NCI-H446 treated with DMSO at 0.1 percent for 48 hours (cell line): Measurements from ENCODE around the gene IDH3A.
"Not testable (repeated sequence)": the region's sequence is repeated elsewhere in the genome, so short reads cannot be mapped to it uniquely, and the experiment has no call there.

Experiments used
- DNase-seq: peaks from one replicate; lab custom pipeline; 2025; lab: John Stamatoyannopoulos, UW

Gene IDH3A

GRCh38 chr15:78129751-78130287 is 19.3 kb upstream of the IDH3A start:
- no peak for DNase-seq

- DNase-seq: no peak
Observed at GRCh38 chr15:78130466-78131294, 18.5 kb upstream of the IDH3A start.

DNA sequence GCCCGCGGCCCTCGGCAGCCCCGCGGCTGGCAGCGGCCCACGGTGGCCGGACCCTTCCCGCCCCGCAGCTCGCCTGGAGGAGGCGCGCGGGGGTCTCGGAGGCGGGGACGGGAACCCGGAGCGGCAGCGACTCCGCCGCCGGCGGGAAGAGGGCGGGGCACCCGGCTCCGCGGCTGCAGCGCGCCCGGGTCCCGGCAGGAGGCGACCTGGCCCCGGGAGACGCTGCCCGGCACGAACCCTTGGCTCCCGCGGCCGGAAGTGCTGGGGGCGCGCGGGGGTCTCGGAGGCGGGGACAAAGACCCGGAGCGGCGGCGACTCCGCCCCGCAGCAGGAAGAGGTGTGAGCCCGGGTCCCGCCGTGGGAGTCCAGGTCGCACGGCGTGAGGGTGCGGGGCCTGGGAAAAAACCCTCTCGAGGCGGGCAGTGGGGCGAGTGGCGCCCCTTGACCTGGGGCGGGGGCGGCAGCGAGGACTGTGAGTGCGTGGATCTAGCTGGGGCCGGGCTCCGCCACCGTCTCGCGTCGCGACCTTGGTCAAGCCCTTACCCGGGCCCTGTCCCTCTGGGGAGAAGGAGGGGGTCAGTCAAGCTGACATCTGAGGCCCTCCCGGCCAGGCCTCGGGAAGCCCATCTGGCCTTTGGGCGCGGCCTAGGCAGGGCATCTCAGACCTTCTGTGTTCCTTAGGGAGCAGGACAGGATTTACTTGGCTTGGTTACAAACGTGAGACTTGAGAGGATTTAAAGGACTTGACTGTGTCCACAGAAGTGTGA is 17.7 kb upstream of the IDH3A start, which contains the start of gene CIB2:
CIB2 (minus strand) TSS at position 151 of the 767 bp plus-strand sequence. CDS start 230 bp downstream, outside the sequence.
- DNase-seq: peak; percentile 2

- no peak for DNase-seq
Observed at GRCh38 chr15:78133801-78134200, 15.4 kb upstream of the IDH3A start.

- DNase-seq: no peak
Observed at GRCh38 chr15:78139578-78139977, 9.6 kb upstream of the IDH3A start.

- DNase-seq: no peak
Observed at GRCh38 chr15:78140292-78140691, 8.9 kb upstream of the IDH3A start.

DNA sequence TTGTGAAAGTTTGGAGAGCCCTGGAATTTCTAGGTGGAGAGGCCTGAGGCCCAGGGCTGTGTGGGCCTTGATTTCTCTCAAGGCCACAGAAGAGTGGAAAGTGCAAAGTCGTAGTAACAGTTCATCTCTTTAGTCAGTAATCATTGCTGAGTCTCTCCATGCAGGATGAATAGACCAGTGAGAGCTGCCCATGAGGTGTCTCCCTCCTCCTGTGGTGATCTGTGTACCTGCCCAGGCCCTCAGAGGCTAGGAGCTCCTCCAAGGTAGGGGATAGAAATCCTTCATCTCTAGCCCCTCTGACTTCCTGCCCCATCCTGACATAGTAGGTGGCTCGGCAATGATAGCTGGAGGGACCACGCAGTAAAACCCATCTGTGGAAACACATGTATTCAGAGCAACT is 6.8 kb upstream of the IDH3A start:
- no peak for DNase-seq

GRCh38 chr15:78146425-78147154 is 2.6 kb upstream of the IDH3A start:
- no peak for DNase-seq

GRCh38 chr15:78147566-78147965 is 1.6 kb upstream of the IDH3A start:
- no peak for DNase-seq

DNA sequence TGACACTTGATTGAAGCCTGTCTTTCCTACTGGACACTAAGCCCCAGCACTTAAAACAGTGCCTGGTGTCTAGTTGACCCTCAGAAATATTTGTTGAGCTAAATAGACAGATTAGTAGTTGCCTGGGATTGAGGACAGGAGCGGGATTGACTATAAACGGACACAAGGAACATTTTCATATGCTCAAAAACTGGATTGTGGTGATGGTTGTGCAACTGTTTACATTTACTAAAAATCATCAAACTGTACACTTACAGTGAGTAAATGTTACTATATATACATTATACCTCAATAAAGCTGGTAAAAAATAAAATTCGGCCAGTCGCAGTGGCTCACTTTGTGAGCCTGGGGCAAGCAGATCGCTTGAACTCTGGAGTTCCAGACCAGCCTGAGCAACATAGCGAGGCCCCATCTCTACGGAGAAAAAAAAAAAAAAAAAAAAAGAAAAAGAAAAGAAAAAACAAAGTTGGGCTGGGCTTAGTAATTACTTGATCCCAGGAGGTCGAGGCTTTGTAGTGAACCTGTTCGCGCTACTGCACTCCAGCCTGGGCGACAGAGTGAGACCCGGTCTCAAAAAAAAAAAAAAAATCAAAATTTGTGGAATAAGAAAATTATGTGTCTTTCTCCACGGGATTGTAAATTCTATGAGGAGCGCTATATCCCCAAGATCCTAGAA is 632 bp upstream of the IDH3A start:
- no peak for DNase-seq

DNA sequence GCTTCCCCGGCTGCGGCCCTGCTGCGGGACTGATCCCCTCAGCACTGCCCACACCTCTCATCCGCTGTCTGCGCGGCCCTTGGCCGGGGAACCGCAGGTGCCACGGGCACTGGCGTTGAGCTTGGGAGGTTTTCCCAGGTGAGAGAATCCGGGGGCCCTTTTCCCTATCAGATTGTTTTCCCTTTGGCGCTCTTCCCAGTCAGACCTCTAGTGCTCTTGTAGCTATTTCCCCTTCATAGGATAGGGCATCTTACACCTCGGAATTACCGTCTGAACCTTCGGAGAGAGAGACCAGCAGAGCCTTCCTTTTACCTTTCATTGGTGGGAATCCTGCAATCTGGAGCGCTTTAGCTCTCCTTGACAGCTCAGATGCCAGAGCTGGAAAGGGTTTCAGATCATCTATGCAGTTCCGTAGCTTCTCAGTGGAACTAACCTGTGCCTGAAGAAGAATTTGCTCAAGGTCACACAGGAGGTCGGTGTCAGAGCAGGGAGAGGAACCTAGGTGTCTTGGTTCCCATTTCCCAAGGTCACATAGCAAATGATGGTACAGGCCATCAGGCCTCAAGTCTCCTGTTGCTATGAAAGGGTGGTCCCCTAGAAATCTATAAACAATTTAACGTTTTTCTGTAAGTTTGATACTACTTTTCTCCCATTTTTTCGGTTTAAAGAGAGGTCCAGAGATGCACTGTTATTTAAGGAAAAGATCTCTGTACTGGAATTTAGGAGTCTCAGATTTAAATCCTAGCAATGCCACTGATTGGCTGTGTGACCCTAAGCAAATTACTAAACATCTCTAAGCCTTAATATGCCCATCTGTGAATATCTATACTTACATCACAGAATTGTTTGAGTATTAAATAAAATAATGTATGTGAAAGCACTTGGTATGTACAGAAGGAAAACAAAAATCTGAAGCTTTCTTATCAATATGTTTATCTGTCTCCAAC is 916 bp downstream of the IDH3A start:
- no peak for DNase-seq

GRCh38 chr15:78151075-78151474 is 1.9 kb downstream of the IDH3A start:
- not testable (repeated sequence) for DNase-seq

GRCh38 chr15:78154955-78155354 is 5.8 kb downstream of the IDH3A start:
- no peak for DNase-seq

DNA sequence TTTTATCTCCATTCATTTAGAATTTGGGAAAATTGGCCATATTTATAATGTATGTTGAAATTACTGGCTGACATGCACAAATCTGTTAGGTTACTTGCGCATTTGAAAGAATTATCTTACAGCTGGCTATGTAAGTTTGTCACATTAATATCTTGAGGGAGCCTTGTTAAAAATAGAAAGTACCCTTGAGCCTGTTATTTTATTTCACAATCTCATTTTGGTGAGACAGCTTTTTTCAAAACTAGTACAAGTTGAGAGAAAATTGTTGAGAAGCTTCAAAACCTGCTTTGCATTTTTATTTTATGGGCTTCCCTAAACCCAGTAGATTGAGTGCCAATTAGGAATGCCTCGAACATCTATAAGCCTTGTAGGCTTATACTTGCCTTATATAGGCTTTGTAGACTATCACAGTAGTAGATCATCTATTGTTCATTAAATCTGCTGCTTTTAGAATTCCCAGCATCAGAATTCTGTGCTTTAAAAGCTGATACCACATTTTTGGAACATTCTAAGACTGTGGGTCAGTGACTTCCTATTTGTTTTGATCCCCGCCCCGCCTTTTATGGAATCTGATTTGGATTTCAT is 6.3 kb downstream of the IDH3A start:
- DNase-seq: no peak

GRCh38 chr15:78156653-78157052 is 7.5 kb downstream of the IDH3A start:
- no peak for DNase-seq

DNA sequence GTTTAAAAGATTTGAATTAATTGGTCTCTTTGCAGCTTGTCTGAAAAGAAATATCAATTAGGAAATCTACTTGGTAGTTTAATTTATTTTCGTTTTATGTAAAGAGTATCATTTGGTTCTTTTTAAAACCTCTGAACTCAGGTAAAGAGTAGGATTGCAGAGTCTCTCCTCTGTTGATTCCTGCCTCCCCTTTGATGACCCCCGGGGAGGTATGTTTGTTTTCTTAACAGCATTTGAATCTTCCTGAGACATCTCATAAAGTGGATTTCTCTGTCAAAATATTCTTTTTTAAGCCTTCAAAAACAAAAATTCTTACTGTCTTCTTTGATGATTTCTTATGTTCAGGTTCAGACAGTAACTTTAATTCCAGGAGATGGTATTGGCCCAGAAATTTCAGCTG is 8.0 kb downstream of the IDH3A start:
- no peak for DNase-seq

DNA sequence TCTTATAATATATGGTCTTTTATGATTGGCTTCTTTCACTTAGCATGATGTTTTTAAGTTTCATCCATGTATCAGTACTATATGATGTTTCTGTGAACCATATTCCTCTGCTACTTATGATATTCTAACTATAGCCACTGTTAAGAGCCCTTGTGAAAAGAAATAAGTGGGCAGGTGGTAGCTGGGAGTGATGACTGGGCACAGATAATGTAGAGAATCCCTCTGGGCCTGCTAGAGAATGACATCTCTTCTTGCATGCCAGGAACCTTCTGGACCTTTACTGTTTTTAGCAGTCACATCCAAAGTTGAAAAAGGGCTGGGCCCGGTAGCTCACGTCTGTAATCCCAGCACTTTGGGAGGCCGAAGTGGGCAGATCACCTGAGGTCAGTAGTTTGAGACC is 10.2 kb downstream of the IDH3A start:
- no peak for DNase-seq

- no peak for DNase-seq
Observed at GRCh38 chr15:78162038-78162437, 12.9 kb downstream of the IDH3A start.

DNA sequence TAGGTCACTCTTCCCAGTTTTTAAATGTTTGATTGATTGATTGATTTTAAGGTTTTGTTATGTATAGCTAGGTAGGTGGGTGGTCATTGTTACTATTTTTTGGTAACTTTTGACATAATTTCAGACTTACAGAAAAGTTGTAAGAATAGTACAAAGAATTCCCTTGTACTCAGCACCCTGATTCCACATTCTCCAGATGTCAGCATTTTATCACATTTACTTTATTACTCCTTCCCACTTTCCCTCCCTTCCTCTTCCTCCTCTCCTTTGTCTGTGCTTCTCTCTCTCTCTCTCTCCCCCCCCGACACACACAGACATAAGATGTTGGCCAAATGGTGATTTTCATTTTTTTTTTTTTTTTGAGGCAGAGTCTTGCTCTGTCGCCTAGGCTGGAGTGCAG is 14.8 kb downstream of the IDH3A start:
- no peak for DNase-seq

GRCh38 chr15:78167227-78167888 is 18.2 kb downstream of the IDH3A start:
- DNase-seq: no peak
